DOHH2 (cell line): Measurements from ENCODE around the gene SPTBN1.

Source experiments
- H3F3A ChIP-seq: fragments of 200-600 bp; sonication (generic), shearing (Covaris generic); 2 replicates; pipeline ENCODE4 v1.6.0; 2016; ENCODE audit warnings: antibody characterized with exemption, mild to moderate bottlenecking; ENCODE audit not compliant: control insufficient read depth, insufficient read depth
- H3K27ac ChIP-seq: fragments of 200-600 bp; sonication (generic); 2 replicates; pipeline ENCODE4 v1.5.1; 2014; ENCODE audit warnings: low read depth, mild to moderate bottlenecking, low read length, moderate library complexity
- H3K27me3 ChIP-seq: fragments of 200-600 bp; sonication (generic); 2 replicates; pipeline ENCODE4 v1.6.1; 2014; ENCODE audit warnings: mild to moderate bottlenecking, low read length, mixed read lengths; ENCODE audit not compliant: control insufficient read depth
- H3K36me3 ChIP-seq: fragments of 200-600 bp; sonication (generic); 2 replicates; pipeline ENCODE4 v1.6.1; 2014; ENCODE audit warnings: mild to moderate bottlenecking, low read length, moderate library complexity, mixed read lengths; ENCODE audit not compliant: control insufficient read depth
- H3K4me1 ChIP-seq: fragments of 200-600 bp; sonication (generic); 2 replicates; pipeline ENCODE4 v1.6.1; 2014; ENCODE audit warnings: mild to moderate bottlenecking, low read length, mixed read lengths; ENCODE audit not compliant: control insufficient read depth
- H3K4me2 ChIP-seq: fragments of 200-600 bp; sonication (generic); 2 replicates; pipeline ENCODE4 v1.6.0; 2014; ENCODE audit warnings: mild to moderate bottlenecking, low read length, moderate library complexity
- H3K4me3 ChIP-seq: fragments of 200-600 bp; sonication (generic); 2 replicates; pipeline ENCODE4 v1.5.1; 2014; ENCODE audit warnings: mild to moderate bottlenecking, low read length, mixed read lengths
- H3K79me2 ChIP-seq: fragments of 200-600 bp; sonication (generic); 2 replicates; pipeline ENCODE4 v1.6.1; 2014; ENCODE audit warnings: mild to moderate bottlenecking, low read length, mixed read lengths; ENCODE audit not compliant: control insufficient read depth
- H3K9me2 ChIP-seq: fragments of 200-600 bp; sonication (generic); replicated peaks from 2 replicates; pipeline ENCODE4 v1.6.1; 2014; ENCODE audit warnings: mild to moderate bottlenecking, low read length, mixed read lengths; ENCODE audit not compliant: control insufficient read depth
- H3K9me3 ChIP-seq: fragments of 200-600 bp; sonication (generic); 2 replicates; pipeline ENCODE4 v1.6.1; 2014; ENCODE audit warnings: antibody characterized with exemption, low read length, mixed read lengths; ENCODE audit not compliant: control insufficient read depth, insufficient read depth
- H4K20me1 ChIP-seq: fragments of 200-600 bp; sonication (generic); 2 replicates; pipeline ENCODE4 v1.6.0; 2014; ENCODE audit warnings: low read depth, mild to moderate bottlenecking, antibody characterized with exemption, low read length, moderate library complexity; ENCODE audit not compliant: control insufficient read depth, insufficient read depth
- CTCF ChIP-seq: fragments of 200-600 bp; sonication (generic); IDR thresholded peaks from one replicate; pipeline ENCODE4 v1.5.1; 2014; ENCODE audit warnings: antibody characterized with exemption, mild to moderate bottlenecking, low read depth, low read length; ENCODE audit not compliant: poor library complexity, severe bottlenecking
- EZH2phosphoT487 ChIP-seq: fragments of 200-600 bp; sonication (generic); IDR thresholded peaks from 2 replicates; pipeline ENCODE4 v1.6.1; 2017; ENCODE audit warnings: borderline replicate concordance, mild to moderate bottlenecking, antibody characterized with exemption, low read length, moderate library complexity, mixed read lengths

Gene SPTBN1

GRCh38 chr2:54665436-54665856 is 209.3 kb downstream of the SPTBN1 start:
- Histone ChIP-seq H3K4me3 (no peak overlapping the region), H3K36me3 (no peaks in the 10 kb centered on the region), H3K4me1 (no peaks in the 10 kb centered on the region), H4K20me1 (no peaks in the 10 kb centered on the region), H3K4me2 (no peak overlapping the region), H3K79me2 (no peaks in the 10 kb centered on the region), H3K9me3 (no peaks in the 10 kb centered on the region), H3F3A (no peaks in the 10 kb centered on the region), H3K27ac (no peak overlapping the region), H3K27me3 (no peaks in the 10 kb centered on the region), H3K9me2 (no peaks in the 10 kb centered on the region)
- TF ChIP-seq CTCF = peak; percentile 93
- no peak for TF ChIP-seq EZH2phosphoT487

- no peak overlapping the region for H3K27ac ChIP-seq
- no peaks in the 10 kb centered on the region for H3K27me3 ChIP-seq
- TF ChIP-seq CTCF (no peak), EZH2phosphoT487 (no peak)
- H3K4me2 ChIP-seq = no peak overlapping the region
- H3K9me2 ChIP-seq = no peaks in the 10 kb centered on the region
- no peaks in the 10 kb centered on the region for H3K79me2 ChIP-seq
- H3K4me1 ChIP-seq = no peaks in the 10 kb centered on the region
- no peaks in the 10 kb centered on the region for H3F3A ChIP-seq
- H3K36me3 ChIP-seq = no peaks in the 10 kb centered on the region
- no peak overlapping the region for H3K4me3 ChIP-seq
- H4K20me1 ChIP-seq = no peaks in the 10 kb centered on the region
- no peaks in the 10 kb centered on the region for H3K9me3 ChIP-seq
These were observed 210.1 kb downstream of the SPTBN1 start for GRCh38 chr2:54666131-54666633.

GRCh38 chr2:54666634-54667265 is 210.6 kb downstream of the SPTBN1 start:
- Histone ChIP-seq H3K4me2 (no peak overlapping the region), H3K27ac (no peak overlapping the region), H3F3A (no peaks in the 10 kb centered on the region)

More at GRCh38 chr2:54666634-54667265, 210.6 kb downstream of the SPTBN1 start:
- Histone ChIP-seq H3K9me3 (no peaks in the 10 kb centered on the region), H3K9me2 (no peaks in the 10 kb centered on the region), H4K20me1 (no peaks in the 10 kb centered on the region), H3K4me3 (no peak overlapping the region), H3K4me1 (no peaks in the 10 kb centered on the region), H3K27me3 (no peaks in the 10 kb centered on the region), H3K36me3 (no peaks in the 10 kb centered on the region), H3K79me2 (no peaks in the 10 kb centered on the region)
- no peak for TF ChIP-seq CTCF
